K562 (cell line): ENCODE data around the gene NINJ2. TPM values are rescaled to one million over a fixed set of nuclear protein-coding genes. Genes with fewer than 3 reads are reported as not detected.

ENCODE experiments used
- ATAC-seq: fragments of 200-7000 bp; cut with Tn5 transposase; 3 replicates; pipeline ENCODE4 v1.9.1; 2020; ENCODE audit warnings: moderate library complexity
- BruUV-seq: library from RNA; stranded (reverse); fragments of 400-500 nt; replicated peaks from 2 replicates; lab custom pipeline; 2021; lab: Mats Ljungman, UMichigan
- CTCF ChIA-PET: fragments of 300-600 bp; formaldehyde crosslinking; extraction: SDS; loops from one replicate; lab custom pipeline; 2021; ENCODE audit warnings: low intra/inter-chr PET ratio; lab: Yijun Ruan, JAX
- POLR2A ChIA-PET: fragments of 300-600, 350-650 bp; sonication (Branson Sonifier 250); formaldehyde crosslinking; extraction: SDS; loops from one replicate; lab custom pipeline; 2021; ENCODE audit warnings: antibody characterized with exemption, inconsistent platforms; lab: Yijun Ruan, JAX
- DNase-seq, 4 experiments: peaks; one replicate each; pipeline versions ENCODE4 v3.0.0 to v3.0.0-alpha.2; 2011 to 2018; ENCODE audit warnings: low spot score in 3 of 4, mixed read lengths in 3 of 4; ENCODE audit errors: extremely low read depth in 1 of 4
- FAIRE-seq: peaks from 2 replicates; lab custom pipeline; 2011; peaks lifted over from hg19 to GRCh38; lab: Jason Lieb, UNC
- H2AFZ ChIP-seq: 2 replicates; pipeline ENCODE4 v1.6.0; 2011; ENCODE audit warnings: low read depth, low read length, control low read depth, inconsistent platforms
- H3K27ac ChIP-seq: fragments of 200-600 bp; 3 replicates; pipeline ENCODE4 v1.8.0; 2011; ENCODE audit warnings: low read depth, mild to moderate bottlenecking, control low read depth, inconsistent platforms, low read length, moderate library complexity, mixed read lengths; ENCODE audit errors: extremely low read depth
- H3K27me3 ChIP-seq, 2 experiments: fragments of 300-600 bp in 1 of 2; 2 replicates in 1 of 2; 3 replicates in 1 of 2; pipeline versions ENCODE4 v1.6.0 to v1.8.0; 2011; ENCODE audit warnings: inconsistent platforms in 2 of 2, low read length in 2 of 2, mild to moderate bottlenecking in 1 of 2, mixed read lengths in 1 of 2, moderate library complexity in 1 of 2; ENCODE audit not compliant: control insufficient read depth in 2 of 2, insufficient read depth in 2 of 2
- H3K36me3 ChIP-seq: fragments of 300-600 bp; 3 replicates; pipeline ENCODE4 v1.8.0; 2011; ENCODE audit warnings: mild to moderate bottlenecking, low read length, inconsistent platforms; ENCODE audit not compliant: control insufficient read depth, insufficient read depth
- H3K4me1 ChIP-seq, 2 experiments: fragments of 200-600 bp in 1 of 2; replicated peaks in 1 of 2; 2 replicates in 1 of 2; 3 replicates in 1 of 2; pipeline versions ENCODE4 v1.5.1 to v1.8.0; 2011; ENCODE audit warnings: inconsistent platforms in 2 of 2, low read length in 2 of 2, mild to moderate bottlenecking in 1 of 2, mixed read lengths in 1 of 2, moderate library complexity in 1 of 2; ENCODE audit not compliant: control insufficient read depth in 2 of 2, insufficient read depth in 2 of 2
- H3K4me2 ChIP-seq: 2 replicates; pipeline ENCODE4 v1.6.1; 2011; ENCODE audit warnings: low read length, control low read depth, inconsistent platforms, mixed read lengths; ENCODE audit not compliant: insufficient read depth
- H3K4me3 ChIP-seq: fragments of 200-600 bp; sonication (generic), shearing (Covaris generic); 2 replicates; pipeline ENCODE4 v1.5.1; 2016; ENCODE audit warnings: control low read depth, inconsistent platforms
- H3K79me2 ChIP-seq: fragments of 200-600 bp; 3 replicates; pipeline ENCODE4 v1.8.0; 2011; ENCODE audit warnings: low read length, inconsistent platforms; ENCODE audit not compliant: control insufficient read depth, insufficient read depth
- H3K9ac ChIP-seq, 2 experiments: 2 replicates each; pipeline versions ENCODE4 v1.6.0 to v1.6.1; 2011; ENCODE audit warnings: low read depth in 2 of 2, low read length in 2 of 2, control low read depth in 1 of 2, inconsistent platforms in 1 of 2, mild to moderate bottlenecking in 1 of 2, mixed read lengths in 1 of 2; ENCODE audit not compliant: insufficient read depth in 1 of 2
- H3K9me1 ChIP-seq: one replicate; pipeline ENCODE4 v1.6.0; 2011; ENCODE audit warnings: inconsistent platforms, mild to moderate bottlenecking, low read length, moderate library complexity; ENCODE audit not compliant: control insufficient read depth, insufficient read depth
- H3K9me3 ChIP-seq: replicated peaks from 2 replicates; pipeline ENCODE4 v1.5.1; 2011; ENCODE audit warnings: low read depth, low read length, inconsistent platforms; ENCODE audit not compliant: control insufficient read depth, insufficient read depth
- H4K20me1 ChIP-seq: replicated peaks from 2 replicates; pipeline ENCODE4 v1.6.1; 2011; ENCODE audit warnings: low read length, inconsistent platforms, mixed read lengths; ENCODE audit not compliant: control insufficient read depth, insufficient read depth
- CBFA2T3 ChIP-seq: fragments of 450-650 bp; IDR thresholded peaks from 2 replicates; pipeline ENCODE4 v1.6.1; 2017
- GTF2F1 ChIP-seq: IDR thresholded peaks from 2 replicates; pipeline ENCODE4 v1.6.1; 2011; ENCODE audit warnings: low read depth, low read length, improper control_type of control experiment
- MAFG ChIP-seq: fragments of 450-650 bp; conservative IDR thresholded peaks from 2 replicates; pipeline ENCODE4 v1.6.1; 2016; ENCODE audit warnings: missing genetic modification characterization, missing compliant biosample characterization
- SREBF2 ChIP-seq: sonication (generic); formaldehyde crosslinking; IDR thresholded peaks from 2 replicates; pipeline ENCODE4 v1.4.0; 2020; ENCODE audit warnings: mild to moderate bottlenecking, missing genetic modification reagents
- ZNF12 ChIP-seq: sonication (generic); formaldehyde crosslinking; IDR thresholded peaks from 2 replicates; pipeline ENCODE4 v1.4.0; 2020; ENCODE audit warnings: mild to moderate bottlenecking, missing genetic modification reagents
- WGBS: fragments of 100-300 bp; shearing (Covaris generic); methylation state at CpG from one replicate; pipeline ENCODE4 v1.1.6; 2016; ENCODE audit warnings: low coverage, mixed read lengths; ENCODE audit not compliant: insufficient coverage; ENCODE audit errors: missing lambda C conversion rate; 5-methylcytosine and 5-hydroxymethylcytosine counted together
- in situ Hi-C: fragments of 300-500 bp; cut with MboI; formaldehyde crosslinking; loops from 4 replicates; pipeline ENCODE4 v1.15.0; 2018; ENCODE audit warnings: inconsistent platforms, mixed read lengths
- intact Hi-C: fragments of 100-400 bp; cut with micrococcal nuclease; formaldehyde crosslinking; loops from 2 replicates; pipeline ENCODE4 v1.14.2; 2022
- polyA plus RNA-seq, 8 experiments: library from polyadenylated mRNA; depleted of rRNA in 4 of 8; stranded (reverse) in 5 of 8; unstranded in 3 of 8; fragments of >200 nt; fragmentation: Nextera tagmentation in 2 of 8; fragmentation: Illumina TruSeq in 1 of 8; extraction: Ambion mirVana in 2 of 8; extraction: Trizol in 1 of 8; gene quantifications; 2 replicates each; pipeline versions ENCODE4 v1.2.1 to v1.2.3, GENCODE V29; 2011 to 2014; ENCODE audit warnings: inconsistent platforms in 1 of 8, missing spikeins in 1 of 8
- total RNA-seq, 7 experiments: library from RNA; depleted of rRNA in 6 of 7; stranded (reverse); fragments of >200 nt in 6 of 7; fragmentation: Illumina TruSeq in 2 of 7; extraction: Trizol in 2 of 7; gene quantifications; 2 replicates each; pipeline versions ENCODE4 v1.2.1 to v1.2.3, GENCODE V29; 2011 to 2021; ENCODE audit warnings: low replicate concordance in 1 of 7
- TF ChIP-seq, protein P1 (sequence below): sonication (generic); formaldehyde crosslinking; IDR thresholded peaks from 2 replicates; pipeline ENCODE4 v1.8.1; 2023; ENCODE audit warnings: mild to moderate bottlenecking, missing genetic modification reagents
- TF ChIP-seq, protein P2 (sequence below): fragments of 450-650 bp; IDR thresholded peaks from 2 replicates; pipeline ENCODE4 v1.6.1; 2016
- TF ChIP-seq, protein P3 (sequence below): fragments of 450-650 bp; IDR thresholded peaks from 2 replicates; pipeline ENCODE4 v1.6.1; 2018; ENCODE audit not compliant: partially characterized antibody

Gene NINJ2
- total and polyA plus RNA-seq, 9 of the 15 experiments (the other 6 are each of a cell fraction or from before 2014, with no cell fraction given) = 2.6 to 16.0 (median 4.5) TPM

DNA sequence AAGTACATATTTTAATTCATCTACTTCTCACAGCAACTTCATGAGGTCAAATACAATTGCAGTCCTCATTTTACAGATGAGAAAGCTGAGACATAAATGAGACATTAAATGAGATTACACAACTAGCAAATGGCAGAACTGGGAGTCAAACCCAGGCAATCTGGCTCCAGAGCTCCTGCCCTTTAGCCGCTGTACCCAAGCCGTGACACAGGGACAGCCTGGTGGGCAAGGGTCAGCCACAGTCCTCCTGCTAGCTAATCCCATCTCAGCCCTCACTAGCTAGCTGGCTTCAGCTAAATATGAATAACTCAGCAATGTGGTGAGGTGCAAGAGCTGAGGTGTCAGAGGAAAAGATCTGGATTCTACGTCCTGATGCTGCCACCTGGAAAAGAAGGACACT, 54.8 kb downstream of the NINJ2 start (continued):
- TF ChIP-seq ZNF12 = no peak
- TF ChIP-seq, protein P1, sequence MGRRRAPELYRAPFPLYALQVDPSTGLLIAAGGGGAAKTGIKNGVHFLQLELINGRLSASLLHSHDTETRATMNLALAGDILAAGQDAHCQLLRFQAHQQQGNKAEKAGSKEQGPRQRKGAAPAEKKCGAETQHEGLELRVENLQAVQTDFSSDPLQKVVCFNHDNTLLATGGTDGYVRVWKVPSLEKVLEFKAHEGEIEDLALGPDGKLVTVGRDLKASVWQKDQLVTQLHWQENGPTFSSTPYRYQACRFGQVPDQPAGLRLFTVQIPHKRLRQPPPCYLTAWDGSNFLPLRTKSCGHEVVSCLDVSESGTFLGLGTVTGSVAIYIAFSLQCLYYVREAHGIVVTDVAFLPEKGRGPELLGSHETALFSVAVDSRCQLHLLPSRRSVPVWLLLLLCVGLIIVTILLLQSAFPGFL (CRISPR knock-in tag) = no peak
- no peak for TF ChIP-seq SREBF2
- TF ChIP-seq GTF2F1 = no peak
- TF ChIP-seq MAFG = no peak

DNA sequence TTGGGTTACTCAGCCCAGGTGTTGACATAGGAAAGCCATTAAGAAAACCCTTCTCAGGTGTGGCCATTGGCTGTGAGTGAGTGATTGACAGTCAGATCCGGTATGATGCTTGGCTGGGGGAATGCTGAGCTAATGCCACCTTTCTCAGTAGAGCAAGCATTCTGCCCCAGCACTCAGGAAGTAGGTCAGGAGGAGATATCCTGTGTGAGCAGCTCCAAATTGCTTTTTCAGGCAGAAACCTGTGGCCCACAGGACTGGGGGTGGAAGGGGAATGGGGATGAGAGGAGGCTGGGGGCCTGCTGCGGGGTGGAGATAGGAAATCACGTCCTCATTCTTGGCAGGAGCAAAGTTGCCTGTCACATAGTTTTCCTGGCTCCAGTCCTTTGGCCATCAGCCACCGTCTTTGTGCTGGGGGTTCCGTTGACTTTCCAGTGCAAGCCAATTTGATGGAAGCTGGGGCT, 55.7 kb downstream of the NINJ2 start:
- Histone ChIP-seq H3K4me3 (no peak overlapping the region), H3K4me1 (peaks cover 5 to 13% of the 10 kb centered on the region in 2 experiments; a peak in 4 of 5 replicates), H3K4me2 (no peak overlapping the region), H4K20me1 (no peaks in the 10 kb centered on the region), H3K79me2 (no peaks in the 10 kb centered on the region), H3K9ac (no peak overlapping the region), H3K27me3 (no peaks in the 10 kb centered on the region), H3K27ac (no peak overlapping the region), H3K9me3 (no peaks in the 10 kb centered on the region), H2AFZ (no peak overlapping the region)
- in situ Hi-C loops = no loop called here
- CTCF ChIA-PET = no interaction called here
- WGBS = 16% methylated on average over 4 of the region's 5 CpGs
- intact Hi-C loops = no loop called here
- BruUV-seq = no TSS peak
- TF ChIP-seq, protein P2, sequence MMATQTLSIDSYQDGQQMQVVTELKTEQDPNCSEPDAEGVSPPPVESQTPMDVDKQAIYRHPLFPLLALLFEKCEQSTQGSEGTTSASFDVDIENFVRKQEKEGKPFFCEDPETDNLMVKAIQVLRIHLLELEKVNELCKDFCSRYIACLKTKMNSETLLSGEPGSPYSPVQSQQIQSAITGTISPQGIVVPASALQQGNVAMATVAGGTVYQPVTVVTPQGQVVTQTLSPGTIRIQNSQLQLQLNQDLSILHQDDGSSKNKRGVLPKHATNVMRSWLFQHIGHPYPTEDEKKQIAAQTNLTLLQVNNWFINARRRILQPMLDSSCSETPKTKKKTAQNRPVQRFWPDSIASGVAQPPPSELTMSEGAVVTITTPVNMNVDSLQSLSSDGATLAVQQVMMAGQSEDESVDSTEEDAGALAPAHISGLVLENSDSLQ = peak; percentile 87
- TF ChIP-seq CBFA2T3 = peak; percentile 35; the same call in 1 of the 2 replicates
- TF ChIP-seq, protein P3, sequence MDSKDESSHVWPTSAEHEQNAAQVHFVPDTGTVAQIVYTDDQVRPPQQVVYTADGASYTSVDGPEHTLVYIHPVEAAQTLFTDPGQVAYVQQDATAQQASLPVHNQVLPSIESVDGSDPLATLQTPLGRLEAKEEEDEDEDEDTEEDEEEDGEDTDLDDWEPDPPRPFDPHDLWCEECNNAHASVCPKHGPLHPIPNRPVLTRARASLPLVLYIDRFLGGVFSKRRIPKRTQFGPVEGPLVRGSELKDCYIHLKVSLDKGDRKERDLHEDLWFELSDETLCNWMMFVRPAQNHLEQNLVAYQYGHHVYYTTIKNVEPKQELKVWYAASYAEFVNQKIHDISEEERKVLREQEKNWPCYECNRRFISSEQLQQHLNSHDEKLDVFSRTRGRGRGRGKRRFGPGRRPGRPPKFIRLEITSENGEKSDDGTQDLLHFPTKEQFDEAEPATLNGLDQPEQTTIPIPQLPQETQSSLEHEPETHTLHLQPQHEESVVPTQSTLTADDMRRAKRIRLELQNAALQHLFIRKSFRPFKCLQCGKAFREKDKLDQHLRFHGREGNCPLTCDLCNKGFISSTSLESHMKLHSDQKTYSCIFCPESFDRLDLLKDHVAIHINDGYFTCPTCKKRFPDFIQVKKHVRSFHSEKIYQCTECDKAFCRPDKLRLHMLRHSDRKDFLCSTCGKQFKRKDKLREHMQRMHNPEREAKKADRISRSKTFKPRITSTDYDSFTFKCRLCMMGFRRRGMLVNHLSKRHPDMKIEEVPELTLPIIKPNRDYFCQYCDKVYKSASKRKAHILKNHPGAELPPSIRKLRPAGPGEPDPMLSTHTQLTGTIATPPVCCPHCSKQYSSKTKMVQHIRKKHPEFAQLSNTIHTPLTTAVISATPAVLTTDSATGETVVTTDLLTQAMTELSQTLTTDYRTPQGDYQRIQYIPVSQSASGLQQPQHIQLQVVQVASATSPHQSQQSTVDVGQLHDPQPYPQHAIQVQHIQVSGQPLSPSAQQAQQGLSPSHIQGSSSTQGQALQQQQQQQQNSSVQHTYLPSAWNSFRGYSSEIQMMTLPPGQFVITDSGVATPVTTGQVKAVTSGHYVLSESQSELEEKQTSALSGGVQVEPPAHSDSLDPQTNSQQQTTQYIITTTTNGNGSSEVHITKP = no peak
- TF ChIP-seq, all 486 proteins: peak for 2
- FAIRE-seq (peak; percentile 23), ATAC-seq (no peak; the same call in 2 of the 3 replicates), DNase-seq (no peak)
- no peaks in the 10 kb centered on the region for H3K36me3 ChIP-seq
- H3K9me1 ChIP-seq = no peaks in the 10 kb centered on the region
- POLR2A ChIA-PET = interaction anchor here (0.7 kb wide), 1 partner anchor 567 kb away, joined by 3 read pairs; no protein-coding TSS in a partner anchor
